HepG2 (cell line): Measurements from ENCODE around the gene TMSB15C. TPM values are rescaled to one million over a fixed set of nuclear protein-coding genes. Genes with fewer than 3 reads are reported as not detected.

Experiments used
- ATAC-seq: fragments of 200-7000 bp; cut with Tn5 transposase; 3 replicates; pipeline ENCODE4 v1.9.1; 2020; ENCODE audit warnings: mild to moderate bottlenecking, moderate library complexity
- BruUV-seq: library from RNA; stranded (reverse); fragments of 400-500 nt; replicated peaks from 2 replicates; lab custom pipeline; 2021; lab: Mats Ljungman, UMichigan
- CTCF ChIA-PET: fragments of 300-600 bp; formaldehyde crosslinking; extraction: SDS; loops from one replicate; lab custom pipeline; 2021; ENCODE audit warnings: low total read pairs, inconsistent platforms, low intra/inter-chr PET ratio; lab: Yijun Ruan, JAX
- POLR2A ChIA-PET: fragments of 350-600 bp; sonication (Branson Sonifier 250); formaldehyde crosslinking; loops from one replicate; lab custom pipeline; 2020; ENCODE audit warnings: antibody characterized with exemption, inconsistent platforms; lab: Yijun Ruan, JAX
- DNase-seq: peaks from one replicate; pipeline ENCODE4 v3.0.0-alpha.2; 2015; ENCODE audit warnings: low spot score
- FAIRE-seq: peaks from 3 replicates; lab custom pipeline; 2011; peaks lifted over from hg19 to GRCh38; lab: Jason Lieb, UNC
- H2AFZ ChIP-seq: one replicate; pipeline ENCODE4 v1.6.1; 2011; ENCODE audit warnings: low read length, inconsistent platforms
- H3K27ac ChIP-seq: fragments of 300-600 bp; 3 replicates; pipeline ENCODE4 v1.8.0; 2011; ENCODE audit warnings: mixed run types, mild to moderate bottlenecking, mixed read lengths, low read length, inconsistent platforms; ENCODE audit not compliant: insufficient read depth; ENCODE audit errors: extremely low read length
- H3K27me3 ChIP-seq, 2 experiments: fragments of 200-600 bp in 1 of 2; 2 replicates in 1 of 2; 3 replicates in 1 of 2; pipeline versions ENCODE4 v1.6.0 to v1.8.0; 2011; ENCODE audit warnings: low read length in 2 of 2, mild to moderate bottlenecking in 2 of 2, moderate library complexity in 2 of 2, inconsistent platforms in 1 of 2; ENCODE audit not compliant: insufficient read depth in 2 of 2, control insufficient read depth in 1 of 2
- H3K36me3 ChIP-seq, 2 experiments: fragments of 200-600 bp in 1 of 2; replicated peaks in 1 of 2; 2 replicates in 1 of 2; 3 replicates in 1 of 2; pipeline versions ENCODE4 v1.5.1 to v1.8.0; 2011; ENCODE audit warnings: low read length in 2 of 2, inconsistent platforms in 1 of 2; ENCODE audit not compliant: insufficient read depth in 2 of 2, control insufficient read depth in 1 of 2
- H3K4me1 ChIP-seq: 2 replicates; pipeline ENCODE4 v1.5.1; 2012; ENCODE audit warnings: low read length, inconsistent platforms; ENCODE audit not compliant: insufficient read depth
- H3K4me2 ChIP-seq: 2 replicates; pipeline ENCODE4 v1.6.0; 2011; ENCODE audit warnings: low read depth, low read length, inconsistent platforms
- H3K4me3 ChIP-seq, 3 experiments: fragments of 200-600 bp in 1 of 3; sonication (generic), shearing (Covaris generic) in 1 of 3; replicated peaks in 1 of 3; 2 replicates each; pipeline ENCODE4 v1.5.1; 2011 to 2016; ENCODE audit warnings: low read length in 3 of 3, inconsistent platforms in 2 of 3, low read depth in 2 of 3, mild to moderate bottlenecking in 2 of 3, control low read depth in 1 of 3, mixed read lengths in 1 of 3; ENCODE audit not compliant: insufficient read depth in 1 of 3
- H3K79me2 ChIP-seq: one replicate; pipeline ENCODE4 v1.6.1; 2011; ENCODE audit warnings: low read length, inconsistent platforms; ENCODE audit not compliant: insufficient read depth
- H3K9ac ChIP-seq: 2 replicates; pipeline ENCODE4 v1.6.0; 2011; ENCODE audit warnings: mild to moderate bottlenecking, low read depth, low read length, inconsistent platforms; ENCODE audit not compliant: insufficient read depth
- H3K9me3 ChIP-seq: 2 replicates; pipeline ENCODE4 v1.5.1; 2012; ENCODE audit warnings: mild to moderate bottlenecking, low read length
- H4K20me1 ChIP-seq: 2 replicates; pipeline ENCODE4 v1.6.0; 2011; ENCODE audit warnings: inconsistent platforms, mild to moderate bottlenecking, low read length, moderate library complexity; ENCODE audit not compliant: insufficient read depth
- ERF ChIP-seq: IDR thresholded peaks from 2 replicates; pipeline ENCODE4 v1.6.1; 2018; ENCODE audit warnings: missing biosample characterization, missing genetic modification reagents
- SRY ChIP-seq: sonication (generic); formaldehyde crosslinking; IDR thresholded peaks from 2 replicates; pipeline ENCODE4 v1.8.0; 2022; ENCODE audit warnings: mild to moderate bottlenecking, missing genetic modification reagents
- YEATS4 ChIP-seq: sonication (generic); formaldehyde crosslinking; IDR thresholded peaks from 2 replicates; pipeline ENCODE4 v1.4.0; 2020; ENCODE audit warnings: missing genetic modification reagents, borderline replicate concordance
- ZNF101 ChIP-seq: sonication (generic); formaldehyde crosslinking; IDR thresholded peaks from 2 replicates; pipeline ENCODE4 v1.4.0; 2020; ENCODE audit warnings: mild to moderate bottlenecking, low read depth, missing genetic modification reagents, borderline replicate concordance
- ZNF598 ChIP-seq: sonication (generic); formaldehyde crosslinking; IDR thresholded peaks from 2 replicates; pipeline ENCODE4 v1.5.1; 2020; ENCODE audit warnings: mild to moderate bottlenecking, missing genetic modification reagents, borderline replicate concordance
- ZNF749 ChIP-seq: sonication (generic); formaldehyde crosslinking; IDR thresholded peaks from 2 replicates; pipeline ENCODE4 v1.8.0; 2022; ENCODE audit warnings: mild to moderate bottlenecking, missing genetic modification reagents, moderate library complexity, borderline replicate concordance
- WGBS: methylation state at CpG from one replicate; pipeline ENCODE4 v1.1.6; 2017; ENCODE audit warnings: low lambda C conversion rate; 5-methylcytosine and 5-hydroxymethylcytosine counted together
- in situ Hi-C: cut with HindIII; loops from 2 replicates; pipeline ENCODE4 v1.10.0; 2017; ENCODE audit warnings: low pct_unique_long_range_greater_than_20kb; ENCODE audit not compliant: extremely low pct_ligation_motif_present
- intact Hi-C: fragments of 100-400 bp; cut with micrococcal nuclease; formaldehyde crosslinking; loops from one replicate; pipeline ENCODE4 v1.10.0; 2022; ENCODE audit not compliant: unreplicated experiment
- polyA plus RNA-seq, 8 experiments: library from polyadenylated mRNA; depleted of rRNA in 3 of 8; stranded (reverse) in 7 of 8; unstranded in 1 of 8; fragments of >200 nt; fragmentation: Illumina TruSeq in 4 of 8; extraction: Trizol in 4 of 8; gene quantifications; 2 replicates each; pipeline versions ENCODE4 v1.2.1 to v1.2.3, GENCODE V29; 2011 to 2016; ENCODE audit warnings: low read depth in 4 of 8, missing spikeins in 1 of 8, mixed read lengths in 1 of 8; ENCODE audit not compliant: insufficient read depth in 1 of 8
- total RNA-seq, 5 experiments: library from RNA; depleted of rRNA; stranded (reverse); fragments of >200 nt; fragmentation: Illumina TruSeq; extraction: Trizol; gene quantifications; 2 replicates each; pipeline ENCODE4 v1.2.3, GENCODE V29; 2016; ENCODE audit warnings: low read depth in 1 of 5
- TF ChIP-seq, protein P1 (sequence below): sonication (generic); formaldehyde crosslinking; conservative IDR thresholded peaks from 2 replicates; pipeline ENCODE4 v1.8.0; 2022; ENCODE audit warnings: missing genetic modification reagents

The TMSB15C gene
- total and polyA plus RNA-seq, 2 of the 13 experiments (the other 11 are each of a cell fraction or from before 2014, with no cell fraction given) = not detected

DNA sequence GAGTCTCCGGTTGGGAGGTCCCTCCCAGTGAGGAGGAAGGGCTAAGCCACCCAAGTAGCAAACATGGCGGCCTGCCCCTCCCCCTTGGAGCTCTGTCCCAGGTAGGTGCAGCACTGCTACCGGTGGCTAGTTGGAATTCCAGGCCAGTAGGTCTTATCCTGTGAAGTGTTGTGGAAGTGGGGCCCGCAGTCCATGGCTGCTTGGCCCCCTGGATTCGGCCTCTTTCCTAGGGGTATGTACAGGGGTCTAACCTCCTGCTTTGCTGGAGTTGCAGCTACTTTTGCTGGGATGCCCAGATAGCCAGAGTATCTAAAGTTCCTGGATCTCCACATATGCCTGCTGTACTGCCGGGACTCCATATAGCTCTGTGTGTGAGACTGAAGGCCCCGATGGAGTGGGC is 9.9 kb upstream of the TMSB15C start (continued):
- TF ChIP-seq, protein P1, sequence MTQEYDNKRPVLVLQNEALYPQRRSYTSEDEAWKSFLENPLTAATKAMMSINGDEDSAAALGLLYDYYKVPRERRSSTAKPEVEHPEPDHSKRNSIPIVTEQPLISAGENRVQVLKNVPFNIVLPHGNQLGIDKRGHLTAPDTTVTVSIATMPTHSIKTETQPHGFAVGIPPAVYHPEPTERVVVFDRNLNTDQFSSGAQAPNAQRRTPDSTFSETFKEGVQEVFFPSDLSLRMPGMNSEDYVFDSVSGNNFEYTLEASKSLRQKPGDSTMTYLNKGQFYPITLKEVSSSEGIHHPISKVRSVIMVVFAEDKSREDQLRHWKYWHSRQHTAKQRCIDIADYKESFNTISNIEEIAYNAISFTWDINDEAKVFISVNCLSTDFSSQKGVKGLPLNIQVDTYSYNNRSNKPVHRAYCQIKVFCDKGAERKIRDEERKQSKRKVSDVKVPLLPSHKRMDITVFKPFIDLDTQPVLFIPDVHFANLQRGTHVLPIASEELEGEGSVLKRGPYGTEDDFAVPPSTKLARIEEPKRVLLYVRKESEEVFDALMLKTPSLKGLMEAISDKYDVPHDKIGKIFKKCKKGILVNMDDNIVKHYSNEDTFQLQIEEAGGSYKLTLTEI (CRISPR knock-in tag) = no peak
- TF ChIP-seq, all 625 proteins: peak for 0

DNA sequence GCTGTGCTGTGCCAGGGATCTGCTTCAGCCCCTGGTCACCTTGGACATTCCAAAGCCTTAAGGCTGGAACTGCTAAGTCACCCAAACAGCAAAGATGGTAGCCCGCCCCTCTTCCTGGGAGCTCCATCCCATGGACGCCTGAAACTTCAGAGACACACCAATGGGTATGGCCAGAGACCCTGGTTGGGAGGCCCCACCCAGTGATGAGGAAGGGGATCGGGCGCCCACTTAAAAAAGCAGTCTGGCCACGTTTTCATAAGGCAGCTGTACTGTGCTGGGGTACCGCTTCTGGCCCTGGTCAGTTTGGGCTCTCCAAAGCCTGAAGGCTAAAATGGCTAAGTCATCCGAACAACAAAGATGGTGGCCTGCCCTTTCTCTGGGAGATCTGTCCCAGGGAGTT is 9.4 kb upstream of the TMSB15C start:
- no peaks in the 10 kb centered on the region for H3K27me3 ChIP-seq
- CTCF ChIA-PET = no interaction called here
- BruUV-seq = no TSS peak
- TF ChIP-seq YEATS4 (CRISPR knock-in tag) = no peak
- TF ChIP-seq ZNF598 (CRISPR knock-in tag) = no peak
- no peak for TF ChIP-seq ZNF749 (CRISPR knock-in tag)
- no peak for TF ChIP-seq ERF (CRISPR knock-in tag)
- TF ChIP-seq SRY (CRISPR knock-in tag) = no peak
- TF ChIP-seq ZNF101 (CRISPR knock-in tag) = no peak
- TF ChIP-seq, all 625 proteins: peak for 0
- Histone ChIP-seq H3K4me2 (no peak overlapping the region), H3K9ac (no peak overlapping the region), H3K79me2 (no peaks in the 10 kb centered on the region), H3K9me3 (no peaks in the 10 kb centered on the region), H2AFZ (no peak overlapping the region), H4K20me1 (no peaks in the 10 kb centered on the region), H3K36me3 (no peaks in the 10 kb centered on the region), H3K27ac (no peak overlapping the region), H3K4me3 (no peak overlapping the region), H3K4me1 (no peaks in the 10 kb centered on the region)
- no CpG with 5 or more reads among the region's 7 CpGs for WGBS
- POLR2A ChIA-PET = no interaction called here
- FAIRE-seq = no peak
- DNase-seq = no peak
- ATAC-seq = no peak
- in situ Hi-C loops = no loop called here
- intact Hi-C loops = no loop called here
